H9 (cell line): ENCODE measurements around the gene BHLHE23. TPM values are rescaled to one million over a fixed set of nuclear protein-coding genes. Genes with fewer than 3 reads are reported as not detected.

ENCODE experiments used
- DNase-seq: peaks from one replicate; pipeline ENCODE4 v3.0.0-alpha.2; 2017
- H2AFZ ChIP-seq: one replicate; pipeline ENCODE4 v1.6.1; 2013; ENCODE audit warnings: mild to moderate bottlenecking, low read length, control low read depth, moderate library complexity
- H2AK5ac ChIP-seq: 2 replicates; pipeline ENCODE4 v1.6.1; 2013; ENCODE audit warnings: low read length, control low read depth, mixed read lengths; ENCODE audit not compliant: insufficient read length
- H2BK120ac ChIP-seq: one replicate; pipeline ENCODE4 v1.6.1; 2013; ENCODE audit warnings: low read depth, mild to moderate bottlenecking, low read length, control low read depth, inconsistent platforms; ENCODE audit not compliant: poor library complexity, severe bottlenecking
- H2BK12ac ChIP-seq: 2 replicates; pipeline ENCODE4 v1.6.1; 2013; ENCODE audit warnings: low read length, control low read depth, mixed read lengths, low read depth; ENCODE audit not compliant: insufficient read length
- H2BK15ac ChIP-seq: 2 replicates; pipeline ENCODE4 v1.6.1; 2013; ENCODE audit warnings: low read depth, low read length, control low read depth
- H2BK20ac ChIP-seq: one replicate; pipeline ENCODE4 v1.6.1; 2013; ENCODE audit warnings: low read depth, mild to moderate bottlenecking, low read length, control low read depth, inconsistent platforms; ENCODE audit not compliant: poor library complexity, severe bottlenecking
- H2BK5ac ChIP-seq: 2 replicates; pipeline ENCODE4 v1.6.1; 2013; ENCODE audit warnings: low read length, control low read depth, mixed read lengths; ENCODE audit not compliant: insufficient read length
- H3K14ac ChIP-seq: 2 replicates; pipeline ENCODE4 v1.6.1; 2013; ENCODE audit warnings: low read length, control low read depth; ENCODE audit not compliant: insufficient read depth
- H3K18ac ChIP-seq: 2 replicates; pipeline ENCODE4 v1.6.1; 2013; ENCODE audit warnings: low read depth, mild to moderate bottlenecking, mixed read lengths, low read length, control low read depth; ENCODE audit not compliant: insufficient read length
- H3K23ac ChIP-seq: 2 replicates; pipeline ENCODE4 v1.6.1; 2013; ENCODE audit warnings: low read length, control low read depth, mixed read lengths, low read depth; ENCODE audit not compliant: insufficient read length
- H3K23me2 ChIP-seq: 2 replicates; pipeline ENCODE4 v1.6.1; 2013; ENCODE audit warnings: low read depth, mild to moderate bottlenecking, mixed read lengths, low read length, control low read depth; ENCODE audit not compliant: insufficient read length, poor library complexity, severe bottlenecking
- H3K27ac ChIP-seq: 2 replicates; pipeline ENCODE4 v1.5.1; 2013; ENCODE audit warnings: low read length, control low read depth, mixed read lengths, low read depth; ENCODE audit not compliant: insufficient read length
- H3K27me3 ChIP-seq: 2 replicates; pipeline ENCODE4 v1.6.1; 2013; ENCODE audit warnings: low read length, control low read depth, inconsistent platforms; ENCODE audit not compliant: insufficient read depth
- H3K4ac ChIP-seq: 2 replicates; pipeline ENCODE4 v1.6.1; 2013; ENCODE audit warnings: low read depth, mild to moderate bottlenecking, control low read depth, inconsistent platforms, low read length, moderate library complexity
- H3K4me1 ChIP-seq: 2 replicates; pipeline ENCODE4 v1.6.1; 2013; ENCODE audit warnings: low read length, control low read depth, inconsistent platforms; ENCODE audit not compliant: insufficient read depth
- H3K4me2 ChIP-seq: 2 replicates; pipeline ENCODE4 v1.6.1; 2013; ENCODE audit warnings: low read length, control low read depth, mixed read lengths; ENCODE audit not compliant: insufficient read length, insufficient read depth
- H3K56ac ChIP-seq: 2 replicates; pipeline ENCODE4 v1.6.1; 2013; ENCODE audit warnings: low read depth, mild to moderate bottlenecking, mixed read lengths, low read length, control low read depth; ENCODE audit not compliant: insufficient read length
- H3K79me1 ChIP-seq: 2 replicates; pipeline ENCODE4 v1.6.1; 2013; ENCODE audit warnings: low read depth, mild to moderate bottlenecking, moderate library complexity, low read length, control low read depth, inconsistent platforms; ENCODE audit not compliant: insufficient read depth, poor library complexity, severe bottlenecking
- H3K79me2 ChIP-seq: 2 replicates; pipeline ENCODE4 v1.6.1; 2013; ENCODE audit warnings: low read length, control low read depth, inconsistent platforms; ENCODE audit not compliant: insufficient read depth
- H3K9ac ChIP-seq: 2 replicates; pipeline ENCODE4 v1.6.1; 2013; ENCODE audit warnings: low read length, control low read depth, mixed read lengths; ENCODE audit not compliant: insufficient read length; ENCODE audit errors: extremely low read depth
- H3K9me3 ChIP-seq: one replicate; pipeline ENCODE4 v1.6.1; 2013; ENCODE audit warnings: low read depth, low read length, inconsistent platforms; ENCODE audit not compliant: control insufficient read depth
- H3T11ph ChIP-seq: one replicate; pipeline ENCODE4 v1.6.1; 2013; ENCODE audit warnings: mild to moderate bottlenecking, low read length, control low read depth, inconsistent platforms
- H4K20me1 ChIP-seq: one replicate; pipeline ENCODE4 v1.6.1; 2013; ENCODE audit not compliant: control insufficient read depth, insufficient read length, insufficient read depth
- H4K5ac ChIP-seq: 2 replicates; pipeline ENCODE4 v1.6.1; 2013; ENCODE audit warnings: low read depth, mild to moderate bottlenecking, mixed read lengths, low read length, control low read depth; ENCODE audit not compliant: insufficient read length
- H4K8ac ChIP-seq: replicated peaks from 2 replicates; pipeline ENCODE4 v1.6.1; 2013; ENCODE audit warnings: low read length, control low read depth, mixed read lengths, low read depth; ENCODE audit not compliant: insufficient read length
- H4K91ac ChIP-seq: 2 replicates; pipeline ENCODE4 v1.6.1; 2013; ENCODE audit warnings: low read depth, mild to moderate bottlenecking, moderate library complexity, mixed read lengths, low read length, control low read depth; ENCODE audit not compliant: insufficient read length
- H3K27ac Mint-ChIP-seq, 3 experiments: 2 replicates in 2 of 3; 3 replicates in 1 of 3; pipeline ENCODE4 v1.8.0; 2020 to 2021; ENCODE audit warnings: mixed read lengths in 3 of 3, mild to moderate bottlenecking in 1 of 3, moderate library complexity in 1 of 3
- H3K27me3 Mint-ChIP-seq: 2 replicates; pipeline ENCODE4 v1.8.0; 2021; ENCODE audit warnings: low read depth, mild to moderate bottlenecking, moderate library complexity, mixed read lengths
- H3K36me3 Mint-ChIP-seq, 3 experiments: 2 replicates in 2 of 3; 3 replicates in 1 of 3; pipeline ENCODE4 v1.8.0; 2020 to 2021; ENCODE audit warnings: low read depth in 3 of 3, mixed read lengths in 3 of 3; ENCODE audit not compliant: insufficient read depth in 1 of 3
- H3K4me1 Mint-ChIP-seq, 2 experiments: 2 replicates each; pipeline ENCODE4 v1.8.0; 2020; ENCODE audit warnings: mixed read lengths in 2 of 2
- H3K4me3 Mint-ChIP-seq, 2 experiments: 2 replicates in 1 of 2; 3 replicates in 1 of 2; pipeline ENCODE4 v1.8.0; 2020 to 2021; ENCODE audit warnings: mild to moderate bottlenecking in 2 of 2, mixed read lengths in 2 of 2, moderate library complexity in 1 of 2
- H3K9me3 Mint-ChIP-seq, 2 experiments: 2 replicates in 1 of 2; 3 replicates in 1 of 2; pipeline ENCODE4 v1.8.0; 2020; ENCODE audit warnings: mild to moderate bottlenecking in 2 of 2, mixed read lengths in 2 of 2, moderate library complexity in 1 of 2
- WGBS: extraction: QIAGEN DNeasy Blood & Tissue Kit; methylation state at CpG from one replicate; pipeline ENCODE4 v1.1.7; 2013; ENCODE audit warnings: missing lambda C conversion rate, low lambda C conversion rate, mixed read lengths; ENCODE audit not compliant: insufficient read length; ENCODE audit errors: extremely low coverage; 5-methylcytosine and 5-hydroxymethylcytosine counted together
- total RNA-seq: library from RNA; stranded (reverse); gene quantifications from 2 replicates; pipeline ENCODE4 v1.2.1, GENCODE V29; 2021
- TF ChIP-seq, protein P1 (sequence below): fragments of 200-600 bp; sonication (generic); conservative IDR thresholded peaks from 3 replicates; pipeline ENCODE4 v1.8.0; 2021; ENCODE audit warnings: antibody characterized with exemption, mild to moderate bottlenecking

Gene BHLHE23
- total RNA-seq, 1 experiment from 2014 or later: 0.35 TPM

DNA sequence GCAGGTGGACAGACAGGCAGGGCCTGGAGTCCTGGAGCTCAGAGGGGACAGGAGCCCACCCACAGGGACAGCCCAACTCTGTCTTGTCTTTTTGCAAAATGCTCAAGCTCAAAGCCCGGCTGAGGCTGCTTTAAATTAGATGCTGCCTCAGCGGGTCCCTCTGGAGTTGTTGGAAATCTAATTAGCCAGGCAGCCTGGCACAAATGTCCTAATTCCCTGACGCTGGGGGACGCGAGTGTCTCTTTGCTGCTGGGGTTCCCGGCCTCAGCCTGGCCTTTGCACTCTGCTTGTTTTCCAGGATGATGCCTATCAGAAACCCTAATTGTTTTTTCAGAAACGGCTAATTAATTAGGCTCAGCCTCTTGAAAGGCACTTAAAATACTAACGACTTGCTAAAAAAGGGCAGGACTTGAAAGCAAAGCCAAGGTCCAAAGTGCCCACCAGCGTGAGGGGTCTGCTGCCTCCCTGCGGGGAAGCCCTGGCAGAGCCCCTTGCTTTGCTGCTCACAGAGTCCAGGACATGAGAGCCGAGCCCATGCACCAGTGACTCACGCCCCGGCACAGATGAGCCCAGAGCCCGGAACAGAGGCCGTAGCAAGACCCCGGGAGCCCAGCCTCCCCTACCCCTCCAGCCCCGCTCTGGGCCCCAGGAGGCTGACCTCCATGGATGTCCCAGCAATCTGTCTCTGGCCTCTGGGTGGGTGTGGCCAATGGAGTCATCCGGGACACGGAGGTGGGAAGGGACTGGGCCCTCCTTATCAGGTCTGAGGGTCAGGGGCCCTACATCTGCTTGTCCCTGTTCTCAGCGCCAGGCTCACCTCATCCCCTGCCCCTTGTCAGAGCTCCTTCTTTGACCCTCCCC lies 46.0 kb upstream of the BHLHE23 start:
- Histone ChIP-seq H2BK12ac (no peak overlapping the region), H2BK120ac (no peak overlapping the region), H3K56ac (no peak overlapping the region), H3K9ac (no peak overlapping the region), H3K79me2 (no peaks in the 10 kb centered on the region), H2BK5ac (no peak overlapping the region), H3K18ac (no peak overlapping the region), H2BK20ac (no peak overlapping the region), H3K27me3 (no peaks in the 10 kb centered on the region; the same call in 1 of the 2 replicates), H3K4ac (no peak overlapping the region), H2BK15ac (no peak overlapping the region), H4K20me1 (no peaks in the 10 kb centered on the region), H3K14ac (no peak overlapping the region), H3K4me2 (no peak overlapping the region), H3K9me3 (peaks cover 4% of the 10 kb centered on the region), H2AK5ac (no peak overlapping the region), H3K23me2 (no peaks in the 10 kb centered on the region), H4K91ac (no peak overlapping the region), H3K23ac (no peak overlapping the region), H4K5ac (no peak overlapping the region), H4K8ac (no peak overlapping the region), H3T11ph (no peak overlapping the region), H3K79me1 (no peaks in the 10 kb centered on the region), H3K27ac (no peak overlapping the region), H2AFZ (no peak overlapping the region), H3K4me1 (no peaks in the 10 kb centered on the region)
- Mint-ChIP-seq H3K27ac (no peak overlapping the region; a peak in 1 of 7 replicates), H3K36me3 (peaks cover 0 to 7% (median 3%) of the 10 kb centered on the region in 3 experiments; a peak in 2 of 7 replicates), H3K27me3 (peaks cover 24% of the 10 kb centered on the region), H3K9me3 (peaks cover 13 to 22% of the 10 kb centered on the region in 2 experiments), H3K4me3 (no peak overlapping the region), H3K4me1 (peaks cover 3 to 6% of the 10 kb centered on the region in 2 experiments; a peak in 2 of 4 replicates)
- DNase-seq: no peak
- no CpG with 5 or more reads among the region's 20 CpGs for WGBS
- TF ChIP-seq, protein P1, sequence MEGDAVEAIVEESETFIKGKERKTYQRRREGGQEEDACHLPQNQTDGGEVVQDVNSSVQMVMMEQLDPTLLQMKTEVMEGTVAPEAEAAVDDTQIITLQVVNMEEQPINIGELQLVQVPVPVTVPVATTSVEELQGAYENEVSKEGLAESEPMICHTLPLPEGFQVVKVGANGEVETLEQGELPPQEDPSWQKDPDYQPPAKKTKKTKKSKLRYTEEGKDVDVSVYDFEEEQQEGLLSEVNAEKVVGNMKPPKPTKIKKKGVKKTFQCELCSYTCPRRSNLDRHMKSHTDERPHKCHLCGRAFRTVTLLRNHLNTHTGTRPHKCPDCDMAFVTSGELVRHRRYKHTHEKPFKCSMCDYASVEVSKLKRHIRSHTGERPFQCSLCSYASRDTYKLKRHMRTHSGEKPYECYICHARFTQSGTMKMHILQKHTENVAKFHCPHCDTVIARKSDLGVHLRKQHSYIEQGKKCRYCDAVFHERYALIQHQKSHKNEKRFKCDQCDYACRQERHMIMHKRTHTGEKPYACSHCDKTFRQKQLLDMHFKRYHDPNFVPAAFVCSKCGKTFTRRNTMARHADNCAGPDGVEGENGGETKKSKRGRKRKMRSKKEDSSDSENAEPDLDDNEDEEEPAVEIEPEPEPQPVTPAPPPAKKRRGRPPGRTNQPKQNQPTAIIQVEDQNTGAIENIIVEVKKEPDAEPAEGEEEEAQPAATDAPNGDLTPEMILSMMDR: no peak
